HG02840 (cell line): ENCODE results near the gene DLX6.

ENCODE experiments used
- ATAC-seq: cut with Tn5 transposase; IDR thresholded peaks from one replicate; pipeline ENCODE4 v1.9.1; 2021; ENCODE audit warnings: mild to moderate bottlenecking, moderate library complexity, moderate number of reproducible peaks; ENCODE audit not compliant: unreplicated experiment, low FRiP score

The DLX6 gene

GRCh38 chr7:96995406-96996110 lies 9.8 kb upstream of the DLX6 start:
- ATAC-seq, result no peak

- no peak for ATAC-seq
These were observed 9.0 kb upstream of the DLX6 start for GRCh38 chr7:96996111-96996957.

DNA sequence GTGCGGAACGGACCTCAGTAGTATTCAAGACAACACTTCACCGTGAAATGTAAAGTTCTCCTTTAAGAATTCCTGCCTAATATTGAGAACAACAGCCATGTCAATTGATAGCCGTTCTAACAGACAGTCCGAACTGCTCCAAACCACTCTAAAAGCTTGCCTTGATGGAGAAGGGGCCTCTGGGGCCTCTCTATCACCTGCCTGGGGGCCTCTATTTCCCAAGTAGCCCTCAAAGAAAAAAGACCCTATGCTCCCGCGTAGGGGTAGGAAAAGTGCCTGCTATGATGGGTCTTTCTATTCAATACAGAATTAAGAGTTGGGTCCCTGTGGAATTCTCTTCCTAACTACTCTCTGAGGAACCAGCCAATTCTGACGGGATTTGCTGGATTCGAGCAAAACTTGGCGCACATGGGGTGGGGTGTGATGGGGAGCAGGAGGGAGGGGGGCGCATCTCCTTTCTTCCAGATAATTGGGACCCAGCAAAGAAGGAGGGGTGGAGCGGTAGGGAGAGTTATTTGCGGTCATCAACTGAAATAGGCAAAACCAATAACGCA lies 8.3 kb upstream of the DLX6 start:
- no peak for ATAC-seq

GRCh38 chr7:96997512-96998032 lies 7.8 kb upstream of the DLX6 start:
- ATAC-seq, result no peak

- no peak for ATAC-seq
These were observed 7.0 kb upstream of the DLX6 start for GRCh38 chr7:96998333-96998732.

GRCh38 chr7:96998744-96999143 lies 6.6 kb upstream of the DLX6 start:
- no peak for ATAC-seq

- ATAC-seq, result no peak
These were observed 4.1 kb upstream of the DLX6 start for GRCh38 chr7:97001221-97001620.

GRCh38 chr7:97001656-97002554 lies 3.4 kb upstream of the DLX6 start:
- ATAC-seq, result no peak

DNA sequence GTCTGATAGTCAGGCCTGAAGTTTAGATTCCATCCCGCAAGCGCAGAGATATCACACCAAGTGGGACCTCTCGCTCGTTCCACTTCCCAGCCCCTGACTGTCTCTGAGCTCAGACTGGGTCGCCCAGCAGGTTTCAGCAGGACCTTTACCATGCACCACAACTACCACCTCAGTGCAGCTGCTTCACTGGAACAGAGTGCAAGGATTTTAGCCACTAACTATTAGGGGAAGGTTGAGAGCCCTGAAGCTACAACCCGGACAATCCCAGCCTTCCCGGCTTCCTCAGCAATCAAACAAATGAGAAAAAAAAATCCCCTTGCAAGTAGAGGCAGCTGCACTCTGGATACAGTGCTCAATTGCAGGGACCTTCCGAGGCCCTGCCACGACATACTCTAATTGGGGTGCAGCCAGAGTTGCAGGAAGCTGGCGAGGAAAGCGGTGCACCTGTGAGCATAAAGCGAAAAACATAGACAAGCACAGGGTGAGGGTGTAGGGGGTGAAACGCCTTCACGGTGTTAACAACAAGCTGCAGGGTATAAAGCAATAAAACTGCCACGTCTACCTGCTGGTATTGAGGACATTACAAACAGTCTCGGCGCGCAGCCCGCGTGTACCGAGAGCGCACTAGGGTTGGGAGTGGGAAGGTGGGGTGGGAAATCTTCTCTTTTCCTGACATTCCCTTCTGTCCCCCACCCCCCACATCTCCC lies 2.6 kb upstream of the DLX6 start:
- no peak for ATAC-seq

DNA sequence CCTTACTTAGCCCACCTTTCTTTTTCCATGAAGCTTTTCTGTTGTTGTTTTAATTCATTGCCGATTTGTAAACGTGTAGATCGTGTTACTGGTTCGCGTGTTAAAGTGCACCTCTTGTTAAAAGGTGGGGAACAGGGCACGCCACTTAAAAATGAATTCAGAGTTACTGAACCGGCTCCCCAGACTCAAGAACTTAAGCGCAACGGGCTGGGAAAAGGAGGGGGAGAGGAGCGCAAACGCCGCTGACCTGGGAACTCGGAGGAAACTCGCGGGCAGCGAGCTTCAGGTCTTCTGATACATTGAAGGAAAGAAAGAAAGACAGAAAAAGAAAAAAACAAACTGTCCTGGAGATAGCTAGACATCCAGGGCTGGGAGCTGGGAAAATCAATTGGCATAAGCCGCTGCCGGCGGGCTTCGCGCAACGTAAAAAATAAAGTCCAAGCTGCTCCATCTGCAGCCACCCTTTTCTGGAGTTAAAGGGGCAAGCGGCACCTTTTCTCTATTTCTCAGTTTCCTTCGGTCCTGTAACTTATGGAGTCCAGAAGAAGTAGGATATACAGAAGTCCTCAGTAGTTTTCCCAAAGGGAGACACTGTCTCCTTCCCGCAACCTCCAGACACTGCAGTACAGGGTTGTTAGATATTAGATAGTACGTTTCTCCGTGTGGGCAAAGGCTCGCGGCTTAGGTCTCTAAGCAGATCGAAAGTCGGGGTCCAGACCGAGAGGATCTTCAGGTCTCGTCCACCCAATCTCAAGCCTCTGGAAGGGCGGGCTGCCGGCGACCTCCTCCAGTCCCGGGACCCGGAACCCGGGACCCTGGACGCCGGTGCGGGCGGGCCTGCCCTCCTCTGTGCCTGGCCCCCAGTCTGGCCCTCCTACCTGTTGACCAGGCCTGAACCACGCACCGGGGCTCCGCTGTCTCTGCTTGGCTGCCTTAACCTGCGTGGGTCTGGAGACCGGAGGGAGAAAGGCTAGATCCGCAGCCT lies 1.8 kb upstream of the DLX6 start:
- no peak for ATAC-seq

- ATAC-seq, result no peak
These were observed 838 bp upstream of the DLX6 start for GRCh38 chr7:97004247-97005182.

- no peak for ATAC-seq
These were observed 882 bp downstream of the DLX6 start for GRCh38 chr7:97006055-97006815.

- ATAC-seq, result no peak
These were observed 1.6 kb downstream of the DLX6 start for GRCh38 chr7:97006816-97007582.

DNA sequence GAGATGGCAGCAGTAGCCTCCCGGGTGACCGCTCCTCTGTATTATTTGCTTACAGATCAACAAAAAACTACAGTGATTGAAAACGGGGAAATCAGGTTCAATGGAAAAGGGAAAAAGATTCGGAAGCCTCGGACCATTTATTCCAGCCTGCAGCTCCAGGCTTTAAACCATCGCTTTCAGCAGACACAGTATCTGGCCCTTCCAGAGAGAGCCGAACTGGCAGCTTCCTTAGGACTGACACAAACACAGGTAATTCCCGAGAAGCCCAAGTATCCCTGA lies 2.2 kb downstream of the DLX6 start:
- no peak for ATAC-seq

DNA sequence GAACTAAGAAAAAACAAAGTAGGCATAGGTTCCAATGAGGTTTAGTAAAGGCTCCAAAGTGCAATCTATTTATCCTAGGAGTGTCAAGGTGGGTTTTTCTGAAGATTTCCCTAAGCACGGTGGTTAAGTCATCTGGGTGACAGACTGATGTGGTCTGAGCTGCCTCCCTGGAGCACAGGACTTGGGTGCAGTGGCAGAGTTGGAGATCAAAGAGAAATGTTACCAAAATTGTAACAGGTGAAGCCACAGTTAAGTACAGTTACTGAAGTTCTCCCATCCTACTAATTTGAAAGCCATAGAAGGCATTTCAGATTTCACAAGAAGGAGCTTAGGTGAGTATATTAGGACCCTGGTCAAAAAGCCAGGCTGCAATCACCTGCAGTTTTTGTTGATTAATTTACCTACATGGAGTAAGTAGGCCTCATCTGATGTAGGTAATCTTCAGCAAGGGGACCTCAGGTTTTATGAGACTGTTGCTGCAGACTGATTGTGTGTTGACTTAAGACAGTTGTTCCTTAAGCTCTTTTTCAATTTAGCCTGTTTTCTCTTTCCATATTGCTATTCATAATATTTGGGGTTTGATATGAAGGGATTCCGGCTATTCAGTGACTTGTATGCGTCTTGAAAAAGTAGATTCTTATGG lies 3.0 kb downstream of the DLX6 start:
- no peak for ATAC-seq
